Measurements from ENCODE around the gene AOPEP.

Gene AOPEP

GRCh38 chr9:95116002-95116807 lies 389.7 kb downstream of the AOPEP start:
- no peak for DNase-seq (ENCODE audit: low spot score)

GRCh38 chr9:95116808-95117204 lies 390.3 kb downstream of the AOPEP start:
- no peak for DNase-seq (ENCODE audit: low spot score)

GRCh38 chr9:95118596-95118995 lies 392.1 kb downstream of the AOPEP start:
- DNase-seq (ENCODE audit: low spot score) = no peak

- DNase-seq (ENCODE audit: low spot score) = no peak
Observed at GRCh38 chr9:95120781-95121370, 394.4 kb downstream of the AOPEP start.

GRCh38 chr9:95124582-95125367 lies 398.3 kb downstream of the AOPEP start:
- DNase-seq (ENCODE audit: low spot score) = no peak

GRCh38 chr9:95125652-95126051 lies 399.2 kb downstream of the AOPEP start:
- no peak for DNase-seq (ENCODE audit: low spot score)

GRCh38 chr9:95126739-95127138 lies 400.2 kb downstream of the AOPEP start:
- no peak for DNase-seq (ENCODE audit: low spot score)

GRCh38 chr9:95127249-95128176 lies 401.0 kb downstream of the AOPEP start:
- peak; percentile 88 for DNase-seq (ENCODE audit: low spot score)

GRCh38 chr9:95128177-95128524 lies 401.7 kb downstream of the AOPEP start:
- no peak for DNase-seq (ENCODE audit: low spot score)

- no peak for DNase-seq (ENCODE audit: low spot score)
Observed at GRCh38 chr9:95129476-95130291, 403.2 kb downstream of the AOPEP start.

- no peak for DNase-seq (ENCODE audit: low spot score)
Observed at GRCh38 chr9:95130484-95130883, 404.0 kb downstream of the AOPEP start.

- peak; percentile 81 for DNase-seq (ENCODE audit: low spot score)
Observed at GRCh38 chr9:95131023-95131943, 404.8 kb downstream of the AOPEP start.

- DNase-seq (ENCODE audit: low spot score) = no peak
Observed at GRCh38 chr9:95132366-95133324, 406.1 kb downstream of the AOPEP start.

- no peak for DNase-seq (ENCODE audit: low spot score)
Observed at GRCh38 chr9:95133325-95133705, 406.8 kb downstream of the AOPEP start.

GRCh38 chr9:95134457-95134881 lies 408.0 kb downstream of the AOPEP start:
- no peak for DNase-seq (ENCODE audit: low spot score)

- no peak for DNase-seq (ENCODE audit: low spot score)
Observed at GRCh38 chr9:95135756-95136155, 409.3 kb downstream of the AOPEP start.
